BLaER1 (cell line): ENCODE data around the gene FLG2.

ENCODE experiments used
- H3K27ac ChIP-seq: shearing (Covaris generic); formaldehyde crosslinking; 2 replicates; pipeline ENCODE4 v1.8.1; 2022
- H3K27me3 ChIP-seq: shearing (Covaris generic); formaldehyde crosslinking; 2 replicates; pipeline ENCODE4 v1.8.1; 2022
- H3K36me3 ChIP-seq: shearing (Covaris generic); formaldehyde crosslinking; 2 replicates; pipeline ENCODE4 v1.8.1; 2022
- H3K4me1 ChIP-seq: shearing (Covaris generic); formaldehyde crosslinking; 2 replicates; pipeline ENCODE4 v1.8.1; 2022
- H3K4me2 ChIP-seq: shearing (Covaris generic); formaldehyde crosslinking; 2 replicates; pipeline ENCODE4 v1.8.1; 2022
- H3K4me3 ChIP-seq: shearing (Covaris generic); formaldehyde crosslinking; 2 replicates; pipeline ENCODE4 v1.8.1; 2022
- H3K9ac ChIP-seq: shearing (Covaris generic); formaldehyde crosslinking; 2 replicates; pipeline ENCODE4 v1.8.1; 2022
- H3K9me3 ChIP-seq: shearing (Covaris generic); formaldehyde crosslinking; 2 replicates; pipeline ENCODE4 v1.8.1; 2022
- H4K20me1 ChIP-seq: shearing (Covaris generic); formaldehyde crosslinking; 2 replicates; pipeline ENCODE4 v1.8.1; 2022
- Cebpa-rat ChIP-seq: shearing (Covaris generic); IDR thresholded peaks from 2 replicates; pipeline ENCODE4 v1.8.1; 2022

Gene FLG2

GRCh38 chr1:152359906-152360305 lies at the start of gene FLG2:
Gene FLG2, minus strand, starts transcription at chr1:152360006. Its CDS starts 1,122 bp downstream, at chr1:152358884.
- no peaks in the 10 kb centered on the region for H3K4me1 ChIP-seq
- no peaks in the 10 kb centered on the region for H3K36me3 ChIP-seq
- H3K27ac ChIP-seq: no peak within 1 kb of the TSS
- no peak within 1 kb of the TSS for H3K4me2 ChIP-seq
- no peak within 1 kb of the TSS for H3K9ac ChIP-seq
- H3K9me3 ChIP-seq: peaks cover 12% of the 10 kb centered on the region; the same call in 1 of the 2 replicates
- no peak within 1 kb of the TSS for H3K4me3 ChIP-seq
- no peak for TF ChIP-seq Cebpa-rat
- H3K27me3 ChIP-seq: no peaks in the 10 kb centered on the region
- no peaks in the 10 kb centered on the region for H4K20me1 ChIP-seq

DNA sequence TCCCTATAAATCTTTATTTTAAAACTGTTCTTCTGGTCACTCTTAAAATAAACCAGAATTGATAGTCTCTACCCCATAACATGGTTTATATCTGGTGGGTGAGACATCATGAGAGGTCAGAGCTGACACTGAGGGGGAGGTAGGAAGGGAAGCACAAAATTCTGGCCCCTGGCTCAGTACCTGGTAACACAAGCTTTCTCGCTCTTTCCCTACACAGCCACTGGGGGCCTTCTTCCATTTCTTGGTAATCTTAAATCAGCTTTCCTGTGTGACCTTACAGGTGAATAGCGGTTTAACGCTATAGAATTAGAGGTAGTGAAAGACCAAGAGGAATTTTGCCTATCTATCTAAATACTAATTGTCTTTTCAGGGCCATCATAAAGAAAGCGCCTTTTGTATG lies 48.9 kb upstream of the FLG2 start:
- peaks cover 18% of the 10 kb centered on the region for H3K4me1 ChIP-seq
- no peak overlapping the region for H3K4me3 ChIP-seq
- no peaks in the 10 kb centered on the region for H3K9me3 ChIP-seq
- H3K27ac ChIP-seq: no peak overlapping the region
- H3K4me2 ChIP-seq: no peak overlapping the region
- no peaks in the 10 kb centered on the region for H3K27me3 ChIP-seq
- no peaks in the 10 kb centered on the region for H3K36me3 ChIP-seq
- no peak for TF ChIP-seq Cebpa-rat
- H4K20me1 ChIP-seq: no peaks in the 10 kb centered on the region
- no peak overlapping the region for H3K9ac ChIP-seq

DNA sequence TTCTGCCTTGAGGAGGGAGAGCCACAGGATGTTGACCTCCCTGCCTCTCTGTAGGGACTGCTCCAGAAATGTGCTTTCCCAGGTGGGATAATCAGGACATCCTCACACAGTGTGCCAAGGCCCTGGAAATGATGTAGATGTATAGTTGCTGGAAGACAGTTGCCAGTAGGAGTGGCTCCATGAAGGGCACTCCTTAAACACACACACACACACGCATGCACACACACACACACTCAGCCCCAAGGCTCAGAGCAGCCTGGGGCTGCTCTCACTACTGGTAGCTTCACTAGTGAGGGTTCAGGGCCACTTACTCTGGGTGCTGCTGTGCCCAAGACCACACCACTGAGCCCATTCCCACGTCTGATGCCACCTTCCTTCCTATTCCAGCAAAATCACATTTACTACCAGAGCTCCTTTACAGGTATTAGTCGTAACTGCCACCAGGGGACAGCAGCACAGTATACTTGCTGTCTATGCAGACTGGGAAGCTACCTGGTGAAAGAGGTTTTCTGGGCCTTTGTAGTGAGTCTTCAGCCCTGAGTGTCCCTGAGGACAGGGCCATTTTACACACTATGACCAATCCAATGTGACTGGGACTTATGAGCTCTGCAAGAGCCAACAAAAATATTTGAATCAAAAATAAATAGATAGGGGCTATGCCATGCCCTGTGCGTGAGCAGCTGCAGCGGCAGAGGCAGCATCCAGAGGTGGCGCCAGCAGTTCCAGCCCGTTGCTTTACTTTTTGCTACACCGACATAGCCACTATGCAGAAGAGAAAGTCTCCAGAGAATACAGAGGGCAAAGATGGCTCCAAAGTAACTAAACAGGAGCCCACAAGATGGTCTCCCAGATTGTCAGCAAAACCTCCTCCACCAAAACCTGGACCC lies 39.2 kb upstream of the FLG2 start:
- no peak for TF ChIP-seq Cebpa-rat
- H4K20me1 ChIP-seq: no peaks in the 10 kb centered on the region
- no peaks in the 10 kb centered on the region for H3K4me1 ChIP-seq
- H3K36me3 ChIP-seq: no peaks in the 10 kb centered on the region
- no peaks in the 10 kb centered on the region for H3K9me3 ChIP-seq
- no peaks in the 10 kb centered on the region for H3K27me3 ChIP-seq
- H3K27ac ChIP-seq: no peak overlapping the region
- H3K4me2 ChIP-seq: no peak overlapping the region
- H3K9ac ChIP-seq: no peak overlapping the region
- H3K4me3 ChIP-seq: no peak overlapping the region

- Histone ChIP-seq H3K4me1 (no peaks in the 10 kb centered on the region), H3K4me3 (no peak overlapping the region), H3K9ac (no peak overlapping the region), H4K20me1 (no peaks in the 10 kb centered on the region), H3K36me3 (no peaks in the 10 kb centered on the region), H3K9me3 (no peaks in the 10 kb centered on the region), H3K4me2 (no peak overlapping the region), H3K27me3 (no peaks in the 10 kb centered on the region), H3K27ac (no peak overlapping the region)
- TF ChIP-seq Cebpa-rat: no peak
These were observed 37.7 kb upstream of the FLG2 start for GRCh38 chr1:152397474-152397873.

DNA sequence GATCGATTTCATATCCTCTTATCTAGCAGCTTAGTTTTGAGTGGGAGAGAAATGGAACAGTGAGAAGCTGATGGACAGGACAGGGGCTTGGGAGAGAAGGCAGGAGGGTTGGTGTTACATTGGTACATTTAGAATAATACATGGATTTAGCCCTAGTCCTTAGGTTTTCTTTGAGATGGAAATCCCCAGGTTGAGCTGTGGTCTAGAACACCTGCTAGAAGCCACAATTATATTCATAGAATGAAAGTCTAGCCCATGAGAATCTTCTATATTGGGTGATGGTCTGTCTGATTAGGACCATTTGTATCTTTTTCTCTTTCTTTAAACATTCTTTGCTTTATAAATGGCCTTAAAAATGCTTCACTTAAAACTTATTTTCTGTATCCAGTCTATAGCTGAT lies 34.3 kb upstream of the FLG2 start:
- no peak for TF ChIP-seq Cebpa-rat
- Histone ChIP-seq H3K27me3 (no peaks in the 10 kb centered on the region), H3K36me3 (no peaks in the 10 kb centered on the region), H3K4me1 (no peaks in the 10 kb centered on the region), H3K9ac (no peak overlapping the region), H3K4me2 (no peak overlapping the region), H4K20me1 (no peaks in the 10 kb centered on the region), H3K27ac (no peak overlapping the region), H3K9me3 (no peaks in the 10 kb centered on the region), H3K4me3 (no peak overlapping the region)

DNA sequence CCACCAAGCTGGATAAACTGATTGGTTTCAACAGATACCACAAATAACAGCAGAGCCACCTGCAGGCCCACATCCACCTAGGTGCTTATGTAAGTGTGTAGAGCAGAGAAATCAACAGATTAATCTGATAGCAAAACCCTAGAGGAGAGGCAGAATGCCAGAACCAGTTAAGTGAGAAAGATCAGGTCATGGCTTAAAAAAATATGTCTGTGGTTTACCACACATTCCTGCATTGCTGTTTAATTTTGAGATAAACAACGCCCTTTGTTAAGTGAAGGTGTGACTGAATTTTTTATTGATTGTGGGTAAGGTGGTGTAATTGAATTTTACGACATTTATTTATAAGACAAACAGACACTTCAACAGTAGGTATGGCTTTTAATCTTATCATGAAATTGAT lies 33.1 kb upstream of the FLG2 start:
- H3K9ac ChIP-seq: no peak overlapping the region
- H3K9me3 ChIP-seq: no peaks in the 10 kb centered on the region
- H3K27ac ChIP-seq: no peak overlapping the region
- no peak overlapping the region for H3K4me3 ChIP-seq
- H3K4me1 ChIP-seq: no peaks in the 10 kb centered on the region
- no peaks in the 10 kb centered on the region; the same call in 1 of the 2 replicates for H3K27me3 ChIP-seq
- no peak for TF ChIP-seq Cebpa-rat
- no peaks in the 10 kb centered on the region for H4K20me1 ChIP-seq
- H3K4me2 ChIP-seq: no peak overlapping the region
- no peaks in the 10 kb centered on the region for H3K36me3 ChIP-seq

GRCh38 chr1:152388889-152389288 lies 29.1 kb upstream of the FLG2 start:
- Histone ChIP-seq H3K9me3 (no peaks in the 10 kb centered on the region), H3K36me3 (no peaks in the 10 kb centered on the region)
- TF ChIP-seq Cebpa-rat: peak; percentile 93

GRCh38 chr1:152386940-152387339 lies 27.1 kb upstream of the FLG2 start:
- no peak overlapping the region for H3K9ac ChIP-seq
- H3K27me3 ChIP-seq: no peaks in the 10 kb centered on the region; the same call in 1 of the 2 replicates
- H3K36me3 ChIP-seq: no peaks in the 10 kb centered on the region
- H4K20me1 ChIP-seq: no peaks in the 10 kb centered on the region
- no peak for TF ChIP-seq Cebpa-rat
- no peaks in the 10 kb centered on the region for H3K4me1 ChIP-seq
- H3K9me3 ChIP-seq: no peaks in the 10 kb centered on the region
- no peak overlapping the region for H3K27ac ChIP-seq
- no peak overlapping the region for H3K4me3 ChIP-seq
- no peak overlapping the region for H3K4me2 ChIP-seq

More at GRCh38 chr1:152388889-152389288, 29.1 kb upstream of the FLG2 start:
- Histone ChIP-seq H3K27ac (no peak overlapping the region), H3K4me1 (no peaks in the 10 kb centered on the region), H3K9ac (no peak overlapping the region), H3K4me2 (no peak overlapping the region), H4K20me1 (no peaks in the 10 kb centered on the region), H3K27me3 (no peaks in the 10 kb centered on the region; the same call in 1 of the 2 replicates), H3K4me3 (no peak overlapping the region)

DNA sequence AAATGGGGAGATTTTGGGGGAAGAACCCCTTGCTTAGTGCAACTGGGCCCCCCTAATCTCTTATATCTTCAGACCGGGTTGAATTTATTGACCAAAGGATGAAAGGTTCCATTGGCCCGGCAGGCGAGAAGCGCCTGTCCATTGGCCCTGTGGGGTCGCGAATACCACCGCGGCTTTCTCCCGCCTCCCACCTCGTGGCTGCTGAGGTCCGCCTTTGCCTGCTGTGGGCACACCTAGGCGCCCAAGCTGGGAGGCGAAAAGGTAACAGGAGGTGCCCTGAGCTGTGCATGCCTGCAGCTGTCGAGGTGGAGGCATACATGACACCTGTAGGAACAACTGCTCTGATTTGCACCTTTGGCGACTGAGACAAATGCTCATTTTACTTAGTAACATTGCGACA lies 21.1 kb upstream of the FLG2 start:
- H3K27me3 ChIP-seq: no peaks in the 10 kb centered on the region
- H3K4me2 ChIP-seq: no peak overlapping the region
- H3K4me1 ChIP-seq: no peaks in the 10 kb centered on the region
- H3K36me3 ChIP-seq: no peaks in the 10 kb centered on the region
- H3K9me3 ChIP-seq: no peaks in the 10 kb centered on the region
- TF ChIP-seq Cebpa-rat: no peak
- H4K20me1 ChIP-seq: no peaks in the 10 kb centered on the region
- H3K27ac ChIP-seq: no peak overlapping the region
- H3K9ac ChIP-seq: no peak overlapping the region
- H3K4me3 ChIP-seq: no peak overlapping the region

GRCh38 chr1:152374451-152374850 lies 14.6 kb upstream of the FLG2 start:
- no peak overlapping the region for H3K9ac ChIP-seq
- no peak overlapping the region for H3K4me2 ChIP-seq
- no peaks in the 10 kb centered on the region for H3K4me1 ChIP-seq
- H3K9me3 ChIP-seq: no peaks in the 10 kb centered on the region
- H3K27me3 ChIP-seq: no peaks in the 10 kb centered on the region
- H3K4me3 ChIP-seq: no peak overlapping the region
- H4K20me1 ChIP-seq: no peaks in the 10 kb centered on the region
- no peaks in the 10 kb centered on the region for H3K36me3 ChIP-seq
- no peak for TF ChIP-seq Cebpa-rat
- H3K27ac ChIP-seq: no peak overlapping the region
